ENCODE measurements around the gene PTPRN2.
"Not testable (repeated sequence)": the region's sequence is repeated elsewhere in the genome, so short reads cannot be mapped to it uniquely, and the experiment has no call there.

The PTPRN2 gene

DNA sequence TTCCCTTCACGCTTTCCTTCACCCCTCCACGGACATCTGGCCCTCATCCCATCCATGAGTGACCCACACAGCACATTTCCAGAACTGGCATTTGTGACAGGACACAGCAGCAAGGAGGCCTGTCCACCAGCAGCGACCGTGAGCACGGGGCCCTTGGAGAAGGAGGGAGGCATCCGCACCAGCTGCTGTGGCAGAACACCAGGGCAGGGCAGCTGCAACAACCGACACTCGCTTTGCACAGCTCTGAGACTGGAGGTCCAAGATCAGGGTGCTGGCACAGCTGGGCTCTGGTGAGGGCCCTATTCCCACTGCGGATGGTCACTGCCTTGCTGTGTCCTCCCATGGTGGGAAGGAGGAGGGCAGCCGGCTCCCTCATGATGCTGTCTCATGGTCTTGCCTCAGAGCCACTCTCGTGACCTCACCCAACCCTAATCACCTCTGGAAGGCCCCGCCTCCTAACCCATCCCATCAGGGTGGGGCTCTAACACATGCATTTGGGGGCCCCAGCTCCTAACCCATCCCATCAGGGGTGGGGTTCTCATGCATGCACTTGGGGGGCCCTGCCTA is 36.7 kb downstream of the PTPRN2 start:
- DNase-seq (ENCODE audit: low spot score), result no peak

DNA sequence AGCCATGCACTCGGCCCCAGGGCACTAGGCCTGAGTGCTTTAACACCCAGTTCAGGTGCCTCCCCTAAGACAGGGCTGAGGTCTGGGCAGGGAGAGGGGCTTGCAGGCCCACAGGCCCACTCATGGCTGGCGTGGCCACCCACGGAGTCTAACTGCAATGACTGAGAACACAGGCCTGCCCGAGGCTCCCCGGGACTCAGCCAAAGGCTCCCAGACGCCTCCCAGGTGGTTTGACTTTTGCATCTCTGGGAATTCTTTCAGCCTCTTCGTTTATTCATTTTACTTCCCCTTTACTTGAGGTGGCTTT is 37.3 kb downstream of the PTPRN2 start:
- no peak for DNase-seq (ENCODE audit: low spot score)

DNA sequence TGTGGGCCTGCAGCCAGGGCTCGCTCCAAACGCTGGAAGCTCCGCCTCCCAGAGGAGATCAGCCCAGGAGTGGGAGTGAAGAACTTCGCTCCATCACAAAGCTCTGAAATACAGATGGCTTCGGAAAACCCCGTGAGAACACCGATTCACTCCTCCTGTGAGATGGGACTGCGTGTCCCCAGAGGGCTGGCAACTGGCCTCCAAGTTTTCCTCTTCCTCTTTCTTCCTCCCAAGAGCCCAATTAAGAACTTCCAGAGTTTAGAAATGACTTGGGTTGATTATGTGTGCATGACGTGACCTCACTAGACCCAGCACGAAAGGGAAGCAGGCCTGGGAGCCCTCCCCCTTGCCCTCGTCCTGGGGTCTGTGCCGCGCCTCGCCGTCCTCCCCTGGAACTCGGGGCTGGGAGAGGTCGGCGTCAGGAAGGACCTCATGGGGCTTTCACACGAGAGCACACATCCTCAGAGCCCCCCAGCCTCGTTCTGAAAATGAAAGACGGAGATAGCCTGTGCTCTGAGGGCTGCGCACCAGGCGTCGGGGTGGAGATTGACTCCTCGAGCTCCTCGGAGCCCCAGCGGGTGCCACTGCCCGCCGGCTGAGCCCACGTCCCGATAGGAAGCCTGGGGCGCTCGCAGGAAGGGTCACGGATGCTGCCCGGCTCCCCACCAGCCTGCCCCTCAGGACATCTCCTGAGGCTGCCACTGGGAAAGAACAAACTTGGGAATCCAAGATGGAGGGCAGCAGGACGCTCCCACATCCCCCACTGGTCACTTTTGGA is 37.8 kb downstream of the PTPRN2 start:
- DNase-seq (ENCODE audit: low spot score), result no peak

DNA sequence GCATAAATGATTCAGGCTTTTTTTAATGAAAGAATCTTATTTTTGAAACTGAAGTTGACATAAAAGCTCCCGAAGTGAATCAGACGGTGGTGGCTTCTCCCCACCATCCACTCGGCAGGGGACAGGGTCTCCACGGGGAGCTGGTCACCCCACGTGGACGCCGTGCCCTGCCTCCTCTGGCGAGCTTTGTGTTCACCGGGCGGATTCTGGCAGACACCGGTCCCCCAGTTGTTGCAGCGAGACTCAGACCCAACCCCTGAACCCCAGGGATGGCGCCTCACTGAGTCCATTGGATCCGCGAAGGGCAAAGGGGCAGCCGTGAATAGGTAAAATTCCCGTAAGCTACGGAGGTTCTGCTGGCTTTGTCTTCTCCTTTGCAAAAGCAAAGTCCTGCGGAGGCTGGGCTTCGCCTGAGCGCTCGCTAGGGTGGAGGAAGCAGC is 38.4 kb downstream of the PTPRN2 start:
- DNase-seq (ENCODE audit: low spot score), result no peak

DNA sequence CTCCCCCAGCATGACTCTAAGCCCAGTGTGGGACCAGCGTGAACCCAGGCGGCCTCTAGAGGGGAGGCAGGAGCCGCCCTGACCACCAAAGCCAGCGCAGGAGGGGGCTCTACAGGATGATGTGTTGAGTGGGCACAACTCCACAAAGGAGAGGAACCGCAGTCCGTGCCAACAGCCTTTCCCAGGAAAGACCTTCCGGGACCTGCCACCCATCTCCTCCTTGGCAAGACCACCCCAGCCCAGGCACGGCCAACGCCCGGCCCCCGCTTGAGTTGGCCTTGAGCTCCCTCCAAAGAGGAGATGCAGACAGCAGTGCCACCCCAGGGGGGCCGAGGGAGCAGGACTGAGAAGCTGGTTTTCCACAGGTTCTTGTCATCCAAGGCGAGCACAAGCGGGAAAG is 38.9 kb downstream of the PTPRN2 start:
- DNase-seq (ENCODE audit: low spot score), result no peak

DNA sequence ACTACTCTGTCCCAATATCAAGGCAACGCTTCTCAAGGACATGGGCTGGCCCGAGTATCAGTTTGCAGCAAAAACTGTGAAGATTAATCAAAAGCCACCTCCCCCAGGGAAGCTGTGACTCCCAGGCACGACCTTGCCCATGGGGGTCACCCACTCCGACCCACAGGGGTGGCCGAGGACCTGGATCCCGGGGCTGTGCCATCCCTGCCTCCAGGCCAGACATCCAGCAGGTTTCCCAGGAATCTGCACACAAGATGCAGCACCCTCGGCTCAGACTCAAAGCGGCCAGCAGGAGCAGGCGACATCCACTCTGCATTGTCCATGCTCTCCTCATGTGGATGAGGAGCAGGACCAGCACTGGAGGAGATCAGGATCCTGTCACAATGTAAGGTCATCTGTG is 39.8 kb downstream of the PTPRN2 start:
- no peak for DNase-seq (ENCODE audit: low spot score)

DNA sequence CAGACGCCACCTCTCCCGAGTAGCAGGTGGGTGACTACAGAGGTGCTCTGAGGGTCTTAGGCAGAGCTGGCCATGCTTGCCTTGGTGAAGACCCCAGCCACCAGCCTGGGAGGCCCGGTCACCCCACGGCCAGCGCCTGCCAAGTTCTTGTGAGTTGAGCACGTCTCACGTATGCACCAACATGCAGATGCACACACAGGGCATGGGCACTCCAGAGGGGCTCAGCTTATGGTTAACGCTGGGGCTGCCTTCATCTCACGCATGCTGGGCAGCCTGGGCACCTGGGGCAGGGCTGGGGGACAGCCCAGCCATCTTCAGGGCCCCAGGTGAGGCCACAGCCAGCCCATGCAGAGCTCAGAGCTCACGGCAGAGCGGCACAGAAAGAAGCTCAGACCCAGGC is 41.0 kb downstream of the PTPRN2 start:
- no peak for DNase-seq (ENCODE audit: low spot score)

DNA sequence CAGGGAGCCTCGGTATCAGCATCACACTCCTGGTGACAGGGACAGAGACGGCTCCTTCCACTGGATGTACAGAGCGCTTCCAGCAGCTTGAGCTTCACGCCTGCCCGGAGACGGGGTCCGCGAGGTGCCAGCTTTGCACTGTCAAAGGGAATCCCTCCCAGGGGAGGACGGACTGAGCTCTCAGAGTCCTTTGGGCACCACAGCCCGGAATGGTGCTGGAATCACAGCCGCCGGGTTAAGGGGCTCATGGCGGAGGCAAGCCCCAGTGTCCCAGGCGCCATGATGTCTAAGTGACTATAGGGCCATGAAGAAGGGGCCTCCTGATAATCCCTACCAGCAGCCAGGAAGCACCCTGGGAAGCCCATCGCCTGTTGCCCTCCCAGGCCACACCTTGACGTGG is 41.4 kb downstream of the PTPRN2 start:
- no peak for DNase-seq (ENCODE audit: low spot score)

DNA sequence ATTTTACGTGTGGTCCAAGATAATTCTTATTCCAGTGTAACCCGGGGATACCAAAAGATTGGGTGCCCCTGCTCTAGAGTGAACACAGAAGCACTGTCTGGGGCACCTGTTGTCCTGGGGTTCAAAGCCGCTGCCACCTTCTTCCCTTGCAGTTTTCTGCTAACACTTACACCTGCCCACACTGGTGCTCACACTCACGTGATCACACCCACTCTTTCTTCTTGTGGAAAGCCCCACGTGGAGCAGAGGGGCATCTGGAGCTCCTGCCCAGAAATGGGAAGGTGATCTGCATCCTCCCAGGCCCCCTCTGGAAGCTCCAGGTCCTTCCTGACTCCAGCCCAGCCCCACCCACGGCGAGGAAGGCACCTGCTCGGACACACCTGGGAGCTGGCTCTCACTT is 42.9 kb downstream of the PTPRN2 start:
- DNase-seq (ENCODE audit: low spot score), result no peak

DNA sequence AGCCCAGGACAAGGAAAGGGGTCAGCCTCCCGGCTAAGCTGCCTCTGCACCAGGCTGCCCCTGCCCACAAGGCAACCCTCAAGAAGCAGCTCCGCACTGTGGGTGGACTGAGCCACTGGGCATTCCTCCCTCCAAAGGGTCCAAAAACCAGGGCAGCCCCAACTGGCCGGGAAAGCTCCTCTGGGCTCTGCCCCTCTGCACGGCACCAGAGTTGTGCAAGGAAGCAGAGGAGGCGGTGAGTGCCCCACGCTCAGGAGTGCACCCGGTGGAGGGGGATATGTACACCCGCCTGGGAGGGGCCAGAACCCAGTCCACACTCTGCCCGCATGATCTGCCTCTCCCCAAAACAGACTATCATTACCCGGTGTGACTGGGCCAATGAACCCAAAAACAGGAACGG is 43.8 kb downstream of the PTPRN2 start:
- DNase-seq (ENCODE audit: low spot score), result no peak

DNA sequence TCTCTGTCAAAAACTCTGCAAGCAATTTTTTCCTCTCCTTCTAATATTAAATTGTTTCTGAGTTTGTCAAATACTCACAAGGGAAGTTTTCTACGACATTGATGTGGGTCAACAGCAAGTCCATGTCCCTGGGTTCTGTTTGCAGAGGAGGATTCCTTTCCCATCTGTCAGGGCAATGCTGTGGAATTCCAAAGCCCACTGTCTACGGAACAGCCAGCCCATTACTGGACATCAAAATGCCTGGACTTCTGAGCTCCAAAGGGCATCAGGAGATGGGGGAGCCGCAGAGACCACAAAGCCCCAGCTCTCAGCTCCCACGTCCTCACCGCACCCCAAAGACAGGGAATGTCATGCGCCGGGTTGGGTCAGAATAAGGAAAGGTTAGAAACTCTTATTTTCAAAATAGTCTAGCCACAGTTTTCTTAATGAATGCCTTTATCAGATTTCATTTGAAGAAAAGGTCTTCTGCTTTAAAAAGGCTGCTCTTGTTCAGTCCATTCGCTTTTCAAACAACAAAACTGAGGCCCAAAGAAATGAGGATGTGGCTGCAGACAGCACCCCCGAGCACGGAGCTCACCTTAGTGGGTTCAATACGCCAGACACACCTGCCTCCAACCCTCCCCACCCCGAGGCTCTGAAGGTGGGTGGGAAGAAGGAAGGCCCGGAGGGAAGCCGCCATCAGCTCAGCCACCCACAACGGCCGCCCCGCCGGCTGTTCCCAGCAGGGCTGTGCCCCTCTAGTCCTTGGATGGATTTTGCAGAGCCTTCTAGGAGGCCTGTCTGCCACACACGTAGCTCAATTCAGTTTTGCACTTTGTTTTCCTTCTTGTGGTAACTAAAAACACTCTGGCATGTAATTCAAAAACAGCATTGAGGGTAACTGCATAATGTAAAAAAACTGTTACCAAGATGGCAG is 44.7 kb downstream of the PTPRN2 start:
- no peak for DNase-seq (ENCODE audit: low spot score)

DNA sequence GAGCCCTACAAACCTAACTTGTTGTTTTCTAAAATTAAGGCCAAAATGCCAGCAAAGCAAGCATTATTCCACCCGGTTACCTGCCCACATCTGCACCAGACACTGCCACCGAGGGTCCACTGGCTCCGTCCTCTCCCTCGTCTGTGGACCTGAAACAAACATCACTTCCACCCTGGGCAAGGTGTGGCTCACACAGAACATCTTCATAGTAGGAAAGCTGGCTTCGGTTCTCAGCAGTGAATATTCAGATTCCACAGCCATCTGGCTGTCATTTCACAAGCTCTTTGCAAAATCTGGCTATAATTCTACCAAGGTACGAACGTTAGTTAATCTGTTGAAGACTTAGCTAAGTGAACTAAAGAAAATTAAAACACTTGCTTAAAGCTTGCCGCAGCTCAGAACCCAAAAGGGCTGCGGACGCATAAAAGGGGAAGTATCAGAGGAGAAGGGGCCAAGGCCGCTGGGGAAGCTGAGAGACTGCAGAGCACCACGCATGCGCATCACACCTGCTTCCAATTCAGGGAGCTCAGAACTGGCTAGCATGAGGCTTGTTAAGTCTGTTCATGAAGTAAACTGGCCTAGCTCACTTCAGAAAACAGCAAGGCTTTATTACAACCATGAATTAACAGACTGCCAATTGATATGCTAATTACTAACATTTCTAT is 46.1 kb downstream of the PTPRN2 start:
- DNase-seq (ENCODE audit: low spot score), result peak; percentile 13

DNA sequence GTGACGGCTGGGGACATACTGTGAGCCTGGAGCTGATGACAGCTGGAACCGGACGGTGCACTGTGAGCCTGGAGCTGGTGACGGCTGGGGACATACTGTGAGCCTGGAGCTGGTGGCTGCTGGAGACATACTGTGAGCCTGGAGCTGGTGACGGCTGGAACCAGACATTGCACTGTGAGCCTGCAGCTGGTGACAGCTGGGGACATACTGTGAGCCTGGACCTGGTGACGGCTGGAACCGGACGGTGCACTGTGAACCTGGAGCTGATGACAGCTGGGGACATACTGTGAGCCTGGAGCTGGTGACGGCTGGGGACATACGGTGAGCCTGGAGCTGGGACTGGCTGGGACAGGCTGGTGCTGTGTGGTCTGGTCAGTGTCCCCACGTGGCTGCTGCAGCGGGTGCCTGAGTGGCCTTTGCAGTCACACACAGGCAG is 47.9 kb downstream of the PTPRN2 start:
- DNase-seq (ENCODE audit: low spot score), result no peak

DNA sequence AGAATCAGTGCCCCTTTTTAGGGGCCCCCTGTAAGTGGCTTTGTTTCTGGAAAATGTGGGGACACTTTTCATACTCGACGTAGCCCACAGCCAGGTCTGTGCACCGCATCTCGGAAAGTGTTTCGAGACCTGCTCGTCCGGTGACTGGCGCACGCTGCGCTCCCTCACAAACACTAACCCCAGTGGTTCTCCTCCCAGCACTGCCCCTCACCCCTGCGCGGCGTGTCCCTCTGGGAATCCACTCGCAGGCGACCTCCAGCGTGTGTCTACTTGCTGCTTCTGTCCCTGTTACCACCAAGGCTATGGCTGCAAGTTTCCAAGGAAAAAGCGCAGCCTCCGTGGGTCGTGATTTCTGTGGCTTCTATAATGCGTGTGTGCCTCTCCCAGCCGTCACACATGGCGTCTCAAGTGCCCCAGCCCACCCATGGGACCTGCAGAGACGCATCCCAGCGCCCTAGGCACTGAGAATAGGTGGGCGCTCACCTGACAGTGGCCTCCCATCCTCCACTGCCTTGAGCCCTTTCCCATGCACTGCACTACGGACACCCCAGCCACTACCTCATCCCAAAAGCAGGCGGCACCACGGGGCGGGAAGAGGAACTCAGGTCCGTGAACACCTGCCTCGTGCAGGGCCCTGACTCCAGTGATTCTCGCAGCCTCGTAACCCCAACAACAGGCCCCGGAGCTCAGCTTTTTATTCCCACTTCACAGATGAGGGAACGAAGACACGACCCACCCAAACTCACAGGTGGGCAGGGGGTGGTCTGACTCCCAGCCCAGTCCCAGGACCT is 49.3 kb downstream of the PTPRN2 start:
- no peak for DNase-seq (ENCODE audit: low spot score)

DNA sequence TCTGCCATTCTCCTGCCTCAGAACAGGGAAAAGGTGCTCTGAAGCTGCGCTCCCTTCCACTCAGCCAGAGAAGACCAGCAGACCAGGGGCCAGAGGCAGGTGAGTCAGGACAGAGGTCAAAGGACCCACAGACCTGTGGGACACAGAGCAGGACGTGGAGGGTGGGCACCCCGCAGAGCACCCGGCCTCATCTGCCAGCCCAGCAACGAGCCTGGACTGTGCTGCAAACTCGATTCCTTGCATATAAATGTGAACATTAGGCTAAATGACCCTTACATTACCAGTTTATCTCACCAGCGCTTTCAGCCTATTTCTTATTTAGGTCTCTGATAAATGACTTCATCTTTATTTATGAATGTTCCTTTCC is 50.1 kb downstream of the PTPRN2 start:
- no peak for DNase-seq (ENCODE audit: low spot score)

DNA sequence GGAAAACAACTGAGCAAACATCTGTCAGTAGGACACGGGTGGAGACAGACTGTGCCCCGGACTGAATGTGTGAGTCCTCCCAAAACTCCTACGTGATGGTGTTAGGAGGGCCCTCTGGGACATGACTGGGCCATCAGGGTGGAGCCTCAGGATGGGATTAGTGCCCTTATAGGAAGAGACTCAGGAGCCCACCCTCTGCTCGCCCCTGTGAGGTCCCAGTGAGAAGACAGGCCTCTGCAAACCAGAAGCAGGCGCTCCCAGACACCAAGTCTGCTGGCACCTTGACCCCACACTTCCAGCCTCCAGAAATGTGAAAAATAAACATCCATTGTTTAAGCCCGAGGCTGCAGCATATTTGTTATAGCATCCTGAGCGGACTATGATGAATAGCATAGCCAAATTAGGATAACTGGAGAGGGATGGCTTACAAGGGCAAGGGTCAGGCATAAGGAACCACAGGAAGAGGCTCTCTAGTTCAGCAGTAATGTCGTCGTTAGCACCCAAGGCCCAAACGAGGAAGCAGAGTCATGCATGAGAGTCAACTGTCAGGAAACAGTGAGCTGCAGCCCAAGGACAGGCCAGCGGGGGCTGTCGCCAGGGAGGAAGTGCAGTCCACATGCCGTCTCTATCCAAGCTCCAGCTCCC is 50.6 kb downstream of the PTPRN2 start:
- DNase-seq (ENCODE audit: low spot score), result no peak

DNA sequence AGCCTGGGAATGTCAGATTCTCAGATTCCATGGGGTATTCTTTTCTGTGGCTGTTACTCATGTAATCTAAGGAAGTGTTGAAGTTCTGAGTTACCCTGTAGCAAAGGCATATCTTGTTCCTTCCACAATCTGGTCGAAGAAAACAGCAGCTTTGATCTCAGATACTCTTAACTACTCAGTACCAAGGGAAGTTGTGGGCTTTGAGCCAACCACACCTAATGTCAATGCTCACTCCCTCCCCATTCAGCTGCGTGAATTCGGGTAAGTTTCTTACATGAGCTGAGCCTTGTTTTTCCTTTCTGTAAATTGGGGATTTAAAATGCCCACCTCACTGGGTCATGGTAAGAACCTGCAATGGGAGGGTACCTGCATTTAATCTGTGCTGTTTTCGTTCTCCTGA is 52.5 kb downstream of the PTPRN2 start:
- no peak for DNase-seq (ENCODE audit: low spot score)

DNA sequence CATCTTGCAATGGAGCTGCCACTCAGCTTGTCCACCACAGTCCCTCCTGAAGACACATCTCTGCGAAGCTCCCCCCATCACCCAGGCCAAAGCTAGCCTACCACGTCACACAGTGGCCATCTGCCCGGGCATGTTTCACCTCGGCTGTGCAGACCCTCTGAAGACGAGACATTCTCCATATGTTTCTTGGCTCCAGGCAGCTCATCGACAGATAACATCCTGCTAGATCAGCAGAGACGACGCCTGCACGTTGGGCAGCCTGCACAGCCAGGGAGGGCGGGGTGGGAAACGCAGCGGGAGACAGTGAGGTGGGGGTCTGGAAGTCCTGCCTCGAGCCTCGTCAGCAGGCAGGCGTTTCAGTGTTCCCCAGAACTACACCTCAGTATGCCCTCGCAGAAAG is 53.0 kb downstream of the PTPRN2 start:
- DNase-seq (ENCODE audit: low spot score), result no peak

DNA sequence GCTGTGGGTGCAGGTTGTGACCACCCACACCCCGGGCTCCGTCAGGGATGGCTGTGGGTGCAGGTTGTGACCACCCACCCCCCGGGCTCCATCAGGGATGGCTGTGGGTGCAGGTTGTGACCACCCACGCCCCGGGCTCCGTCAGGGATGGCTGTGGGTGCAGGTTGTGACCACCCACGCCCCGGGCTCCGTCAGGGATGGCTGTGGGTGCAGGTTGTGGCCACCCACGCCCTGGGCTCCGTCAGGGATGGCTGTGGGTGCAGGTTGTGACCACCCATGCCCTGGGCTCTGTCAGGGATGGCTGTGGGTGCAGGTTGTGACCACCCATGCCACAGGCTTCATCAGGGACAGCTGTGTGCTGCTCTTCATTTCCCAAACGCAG is 53.5 kb downstream of the PTPRN2 start:
- not testable (repeated sequence) for DNase-seq (ENCODE audit: low spot score)

DNA sequence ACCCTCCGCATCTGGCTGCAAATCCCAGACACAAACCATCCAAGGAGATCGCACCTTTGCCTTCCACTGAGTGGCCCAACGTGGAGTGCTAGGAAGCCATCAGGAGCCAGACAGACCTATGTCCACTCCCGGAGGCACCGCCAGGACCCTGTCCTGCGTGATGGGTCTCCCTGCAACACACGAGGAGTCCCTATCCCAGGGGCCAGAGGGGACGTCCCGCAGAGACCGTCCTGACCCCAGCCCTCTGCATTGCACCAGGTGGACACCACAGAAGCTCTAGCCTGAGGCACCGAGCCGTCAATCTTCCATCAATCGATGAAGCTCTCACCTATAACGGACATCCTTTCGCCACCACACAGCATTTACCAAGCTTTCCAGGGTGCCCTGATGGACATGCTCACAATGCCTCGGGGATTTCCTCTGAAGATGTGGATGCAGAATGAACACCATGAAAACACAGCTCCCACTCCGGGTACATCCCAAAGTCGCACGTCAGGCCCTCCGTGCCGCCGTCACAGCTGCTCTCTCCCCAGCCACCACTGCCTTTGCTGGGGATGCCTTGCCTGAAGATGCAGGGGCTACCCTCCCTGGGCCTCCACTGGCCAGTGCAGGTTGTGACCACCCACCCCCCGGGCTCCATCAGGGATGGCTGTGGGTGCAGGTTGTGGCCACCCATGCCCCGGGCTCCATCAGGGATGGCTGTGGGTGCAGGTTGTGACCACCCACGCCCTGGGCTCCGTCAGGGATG is 54.1 kb downstream of the PTPRN2 start:
- no peak for DNase-seq (ENCODE audit: low spot score)
